OCI-LY7 (cell line): ENCODE measurements around the gene ANKUB1.

Experiments
- CTCF ChIP-seq: fragments of 200-600 bp; sonication (generic); conservative IDR thresholded peaks from 2 replicates; pipeline ENCODE4 v1.5.1; 2014; ENCODE audit warnings: mild to moderate bottlenecking, antibody characterized with exemption, low read length, moderate library complexity, mixed read lengths
- EZH2phosphoT487 ChIP-seq: fragments of 200-600 bp; sonication (generic); IDR thresholded peaks from 2 replicates; pipeline ENCODE4 v1.6.1; 2018; ENCODE audit warnings: low read depth, borderline replicate concordance, mild to moderate bottlenecking, mixed run types, antibody characterized with exemption, low read length, moderate library complexity, mixed read lengths

- peak; percentile 80 for TF ChIP-seq CTCF
- TF ChIP-seq EZH2phosphoT487, result no peak
These were observed 74.8 kb downstream of the ANKUB1 start for GRCh38 chr3:149717391-149718056.
